GM12872 (cell line): ENCODE results near the gene GAP43.

Experiments
- TF ChIP-seq, protein P1 (sequence below): IDR thresholded peaks from 3 replicates; pipeline ENCODE4 v1.5.1; 2011; ENCODE audit warnings: low read depth, mild to moderate bottlenecking, low read length, moderate library complexity; ENCODE audit not compliant: insufficient read depth

The GAP43 gene

DNA sequence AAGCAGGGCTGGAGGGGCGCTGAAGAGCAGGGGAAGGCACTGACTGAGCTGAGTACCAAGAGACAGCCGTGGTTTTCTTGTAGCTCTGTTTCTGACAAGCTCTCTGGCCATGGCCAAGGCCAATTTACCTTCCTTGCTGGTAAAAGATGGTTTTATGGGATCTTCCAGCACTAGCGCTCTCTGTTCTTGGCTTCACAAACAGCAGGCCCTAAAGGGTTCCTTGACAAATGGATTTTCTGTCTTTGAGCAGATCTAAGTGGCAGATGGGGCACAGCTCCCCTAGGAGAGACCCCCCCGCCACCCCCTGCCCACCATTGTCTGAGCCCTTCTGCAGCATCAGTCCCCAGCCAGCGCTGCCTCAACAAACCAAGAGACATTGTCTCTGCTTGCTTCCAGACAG lies 66.6 kb downstream of the GAP43 start:
- TF ChIP-seq, protein P1, sequence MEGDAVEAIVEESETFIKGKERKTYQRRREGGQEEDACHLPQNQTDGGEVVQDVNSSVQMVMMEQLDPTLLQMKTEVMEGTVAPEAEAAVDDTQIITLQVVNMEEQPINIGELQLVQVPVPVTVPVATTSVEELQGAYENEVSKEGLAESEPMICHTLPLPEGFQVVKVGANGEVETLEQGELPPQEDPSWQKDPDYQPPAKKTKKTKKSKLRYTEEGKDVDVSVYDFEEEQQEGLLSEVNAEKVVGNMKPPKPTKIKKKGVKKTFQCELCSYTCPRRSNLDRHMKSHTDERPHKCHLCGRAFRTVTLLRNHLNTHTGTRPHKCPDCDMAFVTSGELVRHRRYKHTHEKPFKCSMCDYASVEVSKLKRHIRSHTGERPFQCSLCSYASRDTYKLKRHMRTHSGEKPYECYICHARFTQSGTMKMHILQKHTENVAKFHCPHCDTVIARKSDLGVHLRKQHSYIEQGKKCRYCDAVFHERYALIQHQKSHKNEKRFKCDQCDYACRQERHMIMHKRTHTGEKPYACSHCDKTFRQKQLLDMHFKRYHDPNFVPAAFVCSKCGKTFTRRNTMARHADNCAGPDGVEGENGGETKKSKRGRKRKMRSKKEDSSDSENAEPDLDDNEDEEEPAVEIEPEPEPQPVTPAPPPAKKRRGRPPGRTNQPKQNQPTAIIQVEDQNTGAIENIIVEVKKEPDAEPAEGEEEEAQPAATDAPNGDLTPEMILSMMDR = 0 out of 3 replicates have a peak, but pooled peaks have one; percentile 16

DNA sequence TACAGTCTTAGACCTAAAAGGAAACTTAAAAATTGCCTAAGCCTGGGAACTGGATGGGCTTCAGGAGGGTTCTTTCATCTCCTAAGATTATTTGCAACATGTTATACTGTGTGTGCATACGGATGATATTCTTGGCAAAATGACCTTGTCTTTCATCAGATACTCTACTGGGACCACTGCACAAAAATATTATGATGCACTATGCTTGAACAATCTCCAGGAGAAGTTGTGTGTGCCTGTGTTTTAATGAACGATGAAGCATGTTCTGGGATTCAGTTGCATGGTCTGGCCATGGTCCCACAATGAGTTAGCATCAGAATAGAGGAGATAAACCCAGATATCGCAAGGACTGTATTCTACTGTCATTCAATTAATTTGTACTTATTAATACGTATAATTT lies 68.7 kb downstream of the GAP43 start:
- TF ChIP-seq, protein P1 = no peak

DNA sequence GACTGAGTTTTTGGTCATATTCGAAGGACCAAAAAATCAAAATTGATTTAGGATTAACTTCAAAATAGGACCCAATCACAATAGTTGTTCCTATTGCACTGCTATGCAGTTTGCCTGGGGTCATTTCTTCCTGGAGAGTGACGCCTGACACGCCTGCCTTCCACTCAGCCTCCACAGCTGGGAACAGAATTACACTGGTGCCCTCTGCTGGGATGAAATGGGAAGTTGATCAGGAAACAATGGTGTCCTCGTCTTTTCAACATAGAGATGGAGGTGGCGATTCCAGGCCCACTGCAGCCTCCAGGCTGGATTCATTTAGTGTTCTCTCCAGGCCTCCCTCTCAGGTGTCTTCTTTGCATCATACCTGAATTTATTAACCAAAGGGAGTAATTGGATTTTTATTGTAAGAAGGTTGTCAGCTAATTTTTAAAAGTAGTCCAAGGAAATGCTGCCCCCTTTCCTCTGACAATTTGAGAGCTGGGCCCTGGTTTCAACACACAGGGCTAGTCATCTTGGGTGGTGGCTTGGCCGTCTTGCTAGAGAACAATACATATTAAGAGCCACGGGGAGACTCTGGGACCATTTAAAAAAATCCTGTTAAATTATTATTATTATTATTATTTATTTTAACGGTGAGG lies 69.7 kb downstream of the GAP43 start:
- TF ChIP-seq, protein P1 = peak; percentile 78

DNA sequence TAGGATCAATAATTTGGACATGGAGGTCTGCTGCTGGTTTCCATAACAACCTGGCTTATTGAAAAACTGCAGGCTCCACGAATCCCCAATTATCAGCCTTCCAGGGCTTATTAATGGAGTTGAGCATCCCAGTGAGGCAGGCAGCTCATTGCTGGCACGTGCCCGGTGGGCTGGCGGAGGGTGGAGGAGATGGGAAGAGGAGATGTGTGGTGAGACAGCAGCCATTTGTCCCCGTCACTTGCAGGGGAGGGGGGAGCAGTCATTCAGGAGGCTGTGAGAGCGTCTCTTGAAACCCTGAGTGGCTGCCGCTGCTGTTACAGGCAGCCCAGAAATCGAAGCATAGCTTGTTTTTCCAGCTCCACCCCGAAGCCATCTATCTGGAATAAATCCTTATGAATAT lies 70.6 kb downstream of the GAP43 start:
- TF ChIP-seq, protein P1 = no peak

DNA sequence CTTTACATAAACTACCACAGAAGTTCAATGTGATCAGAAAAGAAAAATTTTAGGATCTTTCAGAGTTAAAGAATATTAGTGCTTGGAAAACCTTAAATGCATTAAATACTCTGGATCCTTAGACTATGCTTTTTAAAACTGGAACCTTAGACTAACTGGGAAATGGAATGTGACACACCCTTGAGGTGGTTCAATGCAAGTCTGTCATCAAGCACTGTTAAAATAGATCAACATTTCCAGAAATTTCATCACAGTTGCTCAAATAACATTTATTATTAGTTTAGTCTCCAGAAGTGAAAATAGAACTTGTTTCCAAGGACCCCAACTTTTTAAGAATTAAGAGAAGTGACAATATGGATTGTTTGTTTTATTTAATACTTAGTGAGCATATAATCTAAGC lies 71.8 kb downstream of the GAP43 start:
- TF ChIP-seq, protein P1 = no peak

DNA sequence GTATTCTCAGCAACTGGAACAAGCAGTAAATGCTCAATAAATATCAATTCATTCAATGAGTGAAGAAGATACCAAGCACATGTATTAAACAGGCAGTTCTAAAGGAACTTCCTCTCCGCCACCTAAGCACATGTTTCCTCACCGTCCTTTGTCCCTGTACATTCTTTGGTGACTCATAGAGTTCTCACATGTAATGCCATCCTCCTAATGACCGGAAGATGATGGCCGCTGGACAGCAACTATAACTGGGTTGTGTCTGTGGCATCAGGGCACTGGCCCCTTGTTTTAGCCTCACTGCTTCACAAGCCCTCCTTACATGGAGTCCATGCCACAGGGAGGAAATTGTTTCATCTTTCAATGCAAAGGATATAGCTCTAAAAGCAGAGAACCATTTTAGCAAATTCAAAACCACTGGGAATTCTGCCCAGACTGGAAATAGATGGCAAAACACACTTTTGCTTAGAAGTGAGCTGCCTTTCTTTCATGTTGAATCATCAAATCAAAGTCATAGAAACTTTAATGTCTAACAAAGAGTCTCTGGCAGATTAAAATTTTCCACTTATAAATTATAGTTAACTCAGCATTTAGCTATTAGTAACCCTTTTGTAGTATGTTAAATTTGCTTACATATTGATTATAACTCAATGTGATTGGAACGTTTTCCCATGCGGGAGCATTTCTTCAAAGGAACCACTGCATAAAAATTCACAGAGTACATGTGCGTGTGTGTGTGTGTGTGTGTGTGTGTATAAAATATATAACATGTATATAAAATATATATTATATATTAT lies 74.1 kb downstream of the GAP43 start:
- TF ChIP-seq, protein P1 = no peak

DNA sequence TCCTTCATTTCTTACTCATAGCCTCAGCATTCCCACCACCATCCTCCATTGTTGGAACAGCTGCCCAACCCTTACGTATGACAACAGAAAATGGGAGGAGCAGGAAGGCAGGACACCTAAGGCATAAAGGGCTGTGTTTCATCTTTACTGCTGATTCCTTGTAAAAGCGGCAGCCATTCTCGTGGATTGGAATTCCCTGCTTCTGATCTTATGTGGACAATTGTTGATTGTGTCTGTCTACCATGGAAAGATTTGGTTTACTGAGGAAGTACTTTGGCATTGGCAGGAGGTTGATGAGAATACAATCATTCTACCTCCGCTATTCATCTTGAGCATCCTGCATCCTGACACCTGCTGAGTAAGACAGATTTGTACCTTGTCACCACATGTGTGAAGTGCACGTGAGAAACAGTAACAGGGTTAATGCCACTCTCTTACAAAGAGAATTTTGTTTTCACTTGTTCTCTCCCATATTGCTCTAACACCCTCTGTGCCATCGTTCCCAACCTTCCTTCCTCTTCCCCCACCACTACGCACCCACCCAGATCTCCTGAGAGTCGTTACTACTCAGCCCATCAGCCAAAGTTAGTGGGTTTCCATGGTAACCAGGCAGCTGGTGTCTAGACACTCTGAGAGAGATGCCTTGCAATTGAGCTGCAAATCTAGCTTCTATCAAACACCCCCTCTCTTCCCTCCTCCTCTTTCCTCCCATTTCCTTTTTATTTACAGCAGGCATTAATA lies 75.7 kb downstream of the GAP43 start:
- TF ChIP-seq, protein P1 = no peak
